GM10266 (cell line): Measurements from ENCODE around the gene TRMT61A.

ENCODE experiments used
- DNase-seq: peaks from one replicate; pipeline ENCODE4 v3.0.0; 2012; ENCODE audit errors: extremely low spot score
- TF ChIP-seq, protein P1 (sequence below): IDR thresholded peaks from 2 replicates; pipeline ENCODE4 v1.5.1; 2012; ENCODE audit warnings: mild to moderate bottlenecking, low read depth; ENCODE audit not compliant: control insufficient read depth, insufficient read depth; ENCODE audit errors: missing control alignments

TRMT61A gene

DNA sequence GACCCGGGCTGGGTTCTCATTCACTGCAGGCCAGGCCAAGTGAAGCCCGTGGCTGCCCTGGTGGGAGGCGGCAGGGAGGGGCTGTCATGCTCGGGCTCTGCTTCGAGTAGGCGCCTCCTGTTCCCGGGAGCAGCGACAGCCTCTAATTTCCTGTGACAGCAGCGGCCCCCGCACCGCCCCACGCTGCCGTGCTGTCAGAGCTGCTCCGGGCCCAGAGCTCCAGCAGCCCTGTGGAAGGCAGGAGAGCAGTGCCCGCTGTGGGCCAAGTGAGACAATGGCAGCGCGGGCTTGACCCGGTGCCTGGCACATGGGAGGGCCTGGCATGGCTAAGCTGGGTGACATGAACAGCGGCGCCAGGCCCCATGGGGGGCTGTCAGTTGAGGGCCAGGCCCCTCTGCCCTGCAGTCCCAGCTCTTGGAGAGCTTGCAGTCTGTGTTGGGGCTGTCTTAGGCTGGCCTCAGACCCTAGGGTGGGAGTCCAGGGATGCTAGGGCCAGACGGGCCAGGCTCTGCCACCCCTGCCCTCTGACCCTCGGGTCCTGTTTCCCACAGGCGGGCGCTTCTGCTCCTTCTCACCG lies 5.1 kb downstream of the TRMT61A start:
- DNase-seq, result no peak
- TF ChIP-seq, protein P1, sequence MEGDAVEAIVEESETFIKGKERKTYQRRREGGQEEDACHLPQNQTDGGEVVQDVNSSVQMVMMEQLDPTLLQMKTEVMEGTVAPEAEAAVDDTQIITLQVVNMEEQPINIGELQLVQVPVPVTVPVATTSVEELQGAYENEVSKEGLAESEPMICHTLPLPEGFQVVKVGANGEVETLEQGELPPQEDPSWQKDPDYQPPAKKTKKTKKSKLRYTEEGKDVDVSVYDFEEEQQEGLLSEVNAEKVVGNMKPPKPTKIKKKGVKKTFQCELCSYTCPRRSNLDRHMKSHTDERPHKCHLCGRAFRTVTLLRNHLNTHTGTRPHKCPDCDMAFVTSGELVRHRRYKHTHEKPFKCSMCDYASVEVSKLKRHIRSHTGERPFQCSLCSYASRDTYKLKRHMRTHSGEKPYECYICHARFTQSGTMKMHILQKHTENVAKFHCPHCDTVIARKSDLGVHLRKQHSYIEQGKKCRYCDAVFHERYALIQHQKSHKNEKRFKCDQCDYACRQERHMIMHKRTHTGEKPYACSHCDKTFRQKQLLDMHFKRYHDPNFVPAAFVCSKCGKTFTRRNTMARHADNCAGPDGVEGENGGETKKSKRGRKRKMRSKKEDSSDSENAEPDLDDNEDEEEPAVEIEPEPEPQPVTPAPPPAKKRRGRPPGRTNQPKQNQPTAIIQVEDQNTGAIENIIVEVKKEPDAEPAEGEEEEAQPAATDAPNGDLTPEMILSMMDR, result no peak

DNA sequence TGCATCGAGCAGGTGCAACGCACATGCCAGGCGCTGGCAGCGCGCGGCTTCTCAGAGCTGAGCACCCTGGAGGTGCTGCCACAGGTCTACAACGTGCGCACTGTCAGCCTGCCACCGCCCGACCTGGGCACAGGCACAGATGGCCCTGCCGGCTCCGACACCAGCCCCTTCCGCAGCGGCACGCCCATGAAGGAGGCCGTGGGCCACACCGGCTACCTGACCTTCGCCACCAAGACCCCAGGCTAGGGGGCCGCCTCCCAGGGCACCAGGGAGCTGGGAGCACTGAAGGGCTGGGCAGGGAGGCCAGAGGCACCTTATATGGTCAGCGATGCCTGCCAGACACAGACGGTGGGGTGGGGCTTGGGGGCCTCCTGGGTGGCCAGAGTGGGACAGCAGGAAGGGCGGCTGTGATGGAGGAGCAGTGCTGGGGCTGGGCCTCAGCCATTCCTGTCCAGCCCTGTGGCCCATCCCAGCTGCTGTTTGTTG lies 5.6 kb downstream of the TRMT61A start:
- TF ChIP-seq, protein P1, result no peak
- no peak for DNase-seq

DNA sequence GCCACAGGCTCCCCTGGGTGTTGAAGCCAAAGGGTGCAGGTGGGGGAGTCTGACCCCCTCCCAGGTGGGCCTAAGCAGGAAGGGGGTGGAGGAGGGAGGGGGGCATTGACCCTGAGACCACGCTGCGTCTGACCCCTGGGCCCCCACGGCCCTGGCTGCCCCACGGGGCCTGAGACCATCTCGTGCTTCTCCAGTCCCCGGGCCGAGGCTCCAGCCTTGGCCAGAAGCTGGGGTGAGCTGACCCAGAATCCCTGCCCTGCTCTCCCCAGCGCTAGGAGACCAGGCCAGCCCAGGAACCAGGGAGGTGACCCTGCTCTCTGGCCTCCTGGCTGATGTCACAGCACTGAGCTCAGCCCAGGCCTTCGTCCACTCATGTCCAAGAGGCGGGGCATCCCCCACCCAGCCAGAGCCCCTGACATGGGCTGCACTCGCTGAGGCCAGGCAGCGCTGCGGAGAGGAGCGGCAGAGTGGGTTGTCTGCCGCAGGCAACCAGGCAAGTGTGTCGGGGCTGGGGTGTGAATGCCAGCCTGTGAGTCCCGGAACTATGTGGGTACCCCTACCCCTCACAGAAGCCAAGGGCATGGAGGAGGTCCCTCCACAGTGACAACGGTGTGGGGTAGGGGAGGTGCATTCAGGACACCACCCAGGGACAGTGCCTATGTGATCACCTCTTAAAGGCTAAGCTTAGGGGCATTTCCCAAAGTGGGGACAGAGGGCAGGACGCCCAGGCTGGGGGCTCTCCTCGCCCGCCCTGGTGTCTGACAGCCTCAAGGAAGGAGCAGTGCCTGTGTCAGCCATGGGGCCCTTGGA lies 6.3 kb downstream of the TRMT61A start:
- no peak for DNase-seq
- TF ChIP-seq, protein P1, result no peak

DNA sequence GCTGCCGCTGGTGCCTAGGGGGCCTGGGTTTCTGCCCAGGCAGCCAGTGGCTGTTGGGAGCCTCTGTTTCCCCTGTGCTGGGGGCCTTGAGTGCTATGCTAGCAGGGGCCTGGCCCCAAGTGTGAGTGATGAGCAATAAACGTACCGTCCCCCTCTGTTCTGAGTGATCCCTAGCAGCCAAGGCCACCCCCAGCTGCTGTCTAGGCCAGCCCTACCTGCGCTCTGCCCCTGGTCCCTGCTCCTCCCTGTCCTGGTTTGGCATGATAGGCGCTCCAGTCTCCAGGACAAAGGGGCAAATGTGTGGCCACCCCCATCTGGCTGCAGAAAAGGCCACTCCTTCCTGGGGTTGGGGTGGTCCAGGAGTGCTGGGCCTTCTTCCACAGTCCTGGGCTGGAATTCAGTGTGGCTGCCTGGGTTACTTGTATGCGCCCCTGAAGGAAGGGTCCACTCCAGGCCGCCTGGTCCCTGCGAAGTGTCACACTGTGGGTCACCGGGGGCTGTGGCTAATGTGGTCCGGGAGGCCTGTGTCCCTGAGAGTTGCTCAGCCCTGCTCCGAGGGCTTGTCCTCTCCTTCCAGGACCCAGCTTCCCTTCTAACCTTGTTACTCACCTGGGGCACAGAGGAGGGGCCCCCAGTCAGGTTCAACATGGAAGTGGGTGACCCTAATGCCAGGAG lies 7.0 kb downstream of the TRMT61A start:
- TF ChIP-seq, protein P1, result no peak
- no peak for DNase-seq

DNA sequence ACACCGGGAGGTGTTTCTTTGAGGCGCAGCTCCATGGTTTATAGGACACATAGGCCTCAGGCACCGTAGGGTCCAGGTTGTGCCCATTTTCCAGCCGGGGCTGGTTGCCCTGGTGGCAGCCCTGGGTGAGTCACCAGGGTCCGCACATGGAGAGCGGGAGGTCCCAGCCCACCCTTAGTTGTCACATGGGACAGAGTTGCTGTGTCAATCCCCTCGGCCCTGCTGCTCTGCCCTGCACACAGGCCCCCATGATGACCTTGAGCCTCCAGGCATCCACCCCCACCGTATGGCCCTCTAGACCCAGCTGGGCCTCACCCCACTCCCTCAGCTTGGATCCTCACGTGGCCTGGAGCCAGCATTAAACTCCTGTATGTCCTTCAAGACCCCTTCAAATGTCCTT lies 7.7 kb downstream of the TRMT61A start:
- TF ChIP-seq, protein P1, result no peak
- no peak for DNase-seq

DNA sequence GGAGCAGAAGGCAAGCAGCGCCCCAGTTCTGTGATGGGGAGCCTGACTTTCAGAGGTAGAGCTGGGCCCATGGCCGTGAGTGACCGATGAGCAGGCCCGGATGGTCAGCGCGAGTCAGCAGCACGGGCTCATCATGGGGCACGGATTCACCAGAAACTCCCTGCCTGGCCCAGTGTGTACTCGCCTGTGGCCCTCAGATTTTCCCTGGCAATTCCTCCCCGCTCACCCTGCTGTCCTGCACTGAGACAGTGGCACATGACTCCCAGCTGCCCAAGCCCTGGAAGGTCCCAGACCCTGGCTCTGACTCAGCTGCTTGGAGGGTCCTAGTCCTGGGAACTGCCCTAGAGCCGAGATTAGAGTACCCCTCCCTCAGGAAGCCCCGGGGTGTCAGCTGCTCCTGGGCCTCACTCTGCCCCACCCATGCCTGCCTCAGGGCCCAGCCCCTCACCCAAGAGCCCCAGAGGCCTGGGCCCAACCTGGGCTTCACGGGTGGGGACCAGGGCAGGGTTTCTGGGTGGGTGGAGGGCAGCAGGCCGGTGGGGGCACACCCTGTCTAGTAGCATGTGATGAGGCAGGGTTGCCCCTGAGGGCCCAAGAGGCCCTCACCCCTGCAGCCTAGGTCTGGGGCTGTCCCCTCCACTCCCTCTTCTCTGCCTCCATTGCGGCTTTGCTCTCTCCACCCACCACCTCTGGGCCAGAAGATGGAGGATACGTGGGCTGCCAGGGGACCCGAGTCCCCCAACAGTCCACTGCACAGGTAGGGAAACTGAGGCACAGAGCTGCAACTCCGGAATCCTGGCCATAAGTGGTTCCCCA lies 8.4 kb downstream of the TRMT61A start:
- TF ChIP-seq, protein P1, result no peak
- DNase-seq, result no peak
